GM23338 (cell line): ENCODE results near the gene CYP21A2. TPM values are rescaled to one million over a fixed set of nuclear protein-coding genes. Genes with fewer than 3 reads are reported as not detected.
A peak's percentile ranks its signal among the peaks of the same experiment; 100 is the strongest.

ENCODE experiments used
- ATAC-seq: fragments of 200-7000 bp; cut with Tn5 transposase; 3 replicates; pipeline ENCODE4 v1.9.1; 2020
- DNase-seq: peaks from one replicate; pipeline ENCODE4 v3.0.0-alpha.2; 2015; ENCODE audit warnings: low spot score
- H2AFZ ChIP-seq: fragments of 200-600 bp; sonication (generic); 2 replicates; pipeline ENCODE4 v1.8.0; 2016; ENCODE audit warnings: antibody characterized with exemption, mild to moderate bottlenecking, moderate library complexity
- H3F3A ChIP-seq: fragments of 200-600 bp; sonication (generic); replicated peaks from 2 replicates; pipeline ENCODE4 v1.8.0; 2017; ENCODE audit warnings: antibody characterized with exemption, mixed run types, low read depth
- H3K27ac ChIP-seq: fragments of 200-600 bp; sonication (generic); 2 replicates; pipeline ENCODE4 v1.6.1; 2016; ENCODE audit warnings: low read depth
- H3K27me3 ChIP-seq: fragments of 200-600 bp; sonication (generic); 2 replicates; pipeline ENCODE4 v1.8.0; 2016; ENCODE audit warnings: mild to moderate bottlenecking, mixed run types, moderate library complexity; ENCODE audit not compliant: insufficient read depth
- H3K36me3 ChIP-seq: fragments of 200-600 bp; sonication (generic); 2 replicates; pipeline ENCODE4 v1.8.0; 2016; ENCODE audit warnings: mild to moderate bottlenecking; ENCODE audit not compliant: insufficient read depth
- H3K4me1 ChIP-seq: fragments of 200-600 bp; sonication (generic); 2 replicates; pipeline ENCODE4 v1.8.0; 2016; ENCODE audit warnings: mild to moderate bottlenecking, moderate library complexity; ENCODE audit not compliant: insufficient read depth
- H3K4me2 ChIP-seq: fragments of 200-600 bp; sonication (generic); 2 replicates; pipeline ENCODE4 v1.7.1; 2017; ENCODE audit warnings: mixed run types
- H3K4me3 ChIP-seq: fragments of 200-600 bp; sonication (generic); 2 replicates; pipeline ENCODE4 v1.6.1; 2016; ENCODE audit warnings: mixed run types
- H3K79me2 ChIP-seq: fragments of 200-600 bp; sonication (generic); replicated peaks from 2 replicates; pipeline ENCODE4 v1.8.0; 2017; ENCODE audit warnings: mild to moderate bottlenecking; ENCODE audit not compliant: insufficient read depth
- H3K9me2 ChIP-seq: fragments of 200-600 bp; sonication (generic); 2 replicates; pipeline ENCODE4 v1.8.0; 2017; ENCODE audit not compliant: insufficient read depth
- H4K20me1 ChIP-seq: fragments of 200-600 bp; sonication (generic); replicated peaks from 2 replicates; pipeline ENCODE4 v1.8.0; 2017; ENCODE audit warnings: mild to moderate bottlenecking; ENCODE audit not compliant: insufficient read depth
- H3K27ac Mint-ChIP-seq: 2 replicates; pipeline ENCODE4 v1.8.0; 2020; ENCODE audit warnings: inconsistent platforms, mild to moderate bottlenecking, moderate library complexity, mixed read lengths
- H3K27me3 Mint-ChIP-seq: 3 replicates; pipeline ENCODE4 v1.8.0; 2022; ENCODE audit warnings: low read depth, mild to moderate bottlenecking, moderate library complexity, mixed read lengths, inconsistent platforms; ENCODE audit not compliant: insufficient read depth, poor library complexity
- H3K36me3 Mint-ChIP-seq: 3 replicates; pipeline ENCODE4 v1.8.0; 2021; ENCODE audit warnings: low read depth, mild to moderate bottlenecking, inconsistent platforms, moderate library complexity, mixed read lengths
- H3K4me1 Mint-ChIP-seq: 3 replicates; pipeline ENCODE4 v1.8.0; 2020; ENCODE audit warnings: mild to moderate bottlenecking, inconsistent platforms, mixed read lengths
- H3K4me3 Mint-ChIP-seq: 3 replicates; pipeline ENCODE4 v1.8.0; 2021; ENCODE audit warnings: moderate library complexity, mild to moderate bottlenecking, inconsistent platforms, mixed read lengths
- H3K9me3 Mint-ChIP-seq: 3 replicates; pipeline ENCODE4 v1.8.0; 2020; ENCODE audit warnings: moderate library complexity, mild to moderate bottlenecking, inconsistent platforms, mixed read lengths
- CTCF ChIP-seq, 2 experiments: fragments of 200-600 bp in 1 of 2; sonication (generic) in 1 of 2; conservative IDR thresholded peaks; 2 replicates each; pipeline versions ENCODE4 v1.5.1 to v1.6.1; 2016 to 2017; ENCODE audit warnings: antibody characterized with exemption in 2 of 2, low read depth in 2 of 2, mild to moderate bottlenecking in 2 of 2, moderate library complexity in 1 of 2
- EZH2phosphoT487 ChIP-seq: fragments of 200-600 bp; sonication (generic); IDR thresholded peaks from one replicate; pipeline ENCODE4 v1.8.1; 2018; ENCODE audit warnings: antibody characterized with exemption; ENCODE audit not compliant: unreplicated experiment
- JUNB ChIP-seq: IDR thresholded peaks from one replicate; pipeline ENCODE4 v1.6.1; 2016; ENCODE audit warnings: antibody characterized with exemption; ENCODE audit not compliant: unreplicated experiment
- NANOG ChIP-seq: IDR thresholded peaks from 2 replicates; pipeline ENCODE4 v1.6.1; 2016; ENCODE audit warnings: antibody characterized with exemption, borderline replicate concordance
- STAT1 ChIP-seq: IDR thresholded peaks from one replicate; pipeline ENCODE4 v1.6.1; 2016; ENCODE audit warnings: antibody characterized with exemption; ENCODE audit not compliant: unreplicated experiment
- ZNF114 ChIP-seq: fragments of 250-450 bp; sonication (Bioruptor Pico); IDR thresholded peaks from 2 replicates; pipeline ENCODE4 v1.5.0; 2020; ENCODE audit warnings: mild to moderate bottlenecking, moderate library complexity
- polyA plus RNA-seq: library from polyadenylated mRNA; unstranded; fragments of >200 nt; fragmentation: Nextera tagmentation; extraction: Ambion mirVana; gene quantifications from 2 replicates; pipeline ENCODE4 v1.2.1, GENCODE V29; 2016
- total RNA-seq: library from RNA; depleted of rRNA; stranded (reverse); fragments of >200 nt; shearing (Covaris generic); gene quantifications from 2 replicates; pipeline ENCODE4 v1.2.3, GENCODE V29; 2014

Gene CYP21A2
- total and polyA plus RNA-seq, 2 experiments from 2014 or later, result 0.10 TPM; not detected in 1

GRCh38 chr6:32046450-32047083 is 8.4 kb downstream of the CYP21A2 start:
- Histone ChIP-seq H2AFZ (no peak overlapping the region), H3K4me2 (no peak overlapping the region), H3K27ac (no peak overlapping the region), H3K27me3 (no peaks in the 10 kb centered on the region), H3K4me3 (no peak overlapping the region), H3K79me2 (no peaks in the 10 kb centered on the region), H3K36me3 (no peaks in the 10 kb centered on the region), H4K20me1 (no peaks in the 10 kb centered on the region), H3K9me2 (no peaks in the 10 kb centered on the region), H3K4me1 (no peaks in the 10 kb centered on the region; the same call in 1 of the 2 replicates), H3F3A (0 out of 2 replicates have a peak, but pooled peaks cover 3% of the 10 kb centered on the region)
- no peak for TF ChIP-seq STAT1
- peak; percentile 11 to 17; a peak in 1 of 4 replicates for TF ChIP-seq CTCF (conservative IDR thresholded peaks at IDR 0.05; ENCODE audit: low read depth in 2 of 2)
- DNase-seq (peak; percentile 50), ATAC-seq (peak; percentile 22)
- peaks cover 6% of the 10 kb centered on the region for H3K27me3 Mint-ChIP-seq
- no peaks in the 10 kb centered on the region for H3K36me3 Mint-ChIP-seq
- H3K9me3 Mint-ChIP-seq, result no peaks in the 10 kb centered on the region; the same call in 2 of the 3 replicates
- no peak overlapping the region for H3K4me3 Mint-ChIP-seq
- peaks cover 3% of the 10 kb centered on the region; the same call in 2 of the 3 replicates for H3K4me1 Mint-ChIP-seq
- H3K27ac Mint-ChIP-seq, result peak overlapping the region; percentile 56; the same call in 1 of the 2 replicates

GRCh38 chr6:32047084-32047478 is 8.9 kb downstream of the CYP21A2 start:
- Histone ChIP-seq H2AFZ (no peak overlapping the region), H3K79me2 (no peaks in the 10 kb centered on the region), H3F3A (0 out of 2 replicates have a peak, but pooled peaks cover 3% of the 10 kb centered on the region), H3K4me2 (no peak overlapping the region), H3K27me3 (no peaks in the 10 kb centered on the region), H4K20me1 (no peaks in the 10 kb centered on the region), H3K27ac (no peak overlapping the region), H3K36me3 (no peaks in the 10 kb centered on the region), H3K4me3 (no peak overlapping the region), H3K4me1 (no peaks in the 10 kb centered on the region; the same call in 1 of the 2 replicates), H3K9me2 (no peaks in the 10 kb centered on the region)
- Mint-ChIP-seq H3K27me3 (peaks cover 8% of the 10 kb centered on the region), H3K9me3 (no peaks in the 10 kb centered on the region; the same call in 2 of the 3 replicates), H3K27ac (peak overlapping the region; percentile 56; the same call in 1 of the 2 replicates), H3K4me1 (peaks cover 3% of the 10 kb centered on the region; the same call in 2 of the 3 replicates), H3K4me3 (no peak overlapping the region), H3K36me3 (no peaks in the 10 kb centered on the region)
- TF ChIP-seq EZH2phosphoT487, result no peak
- ATAC-seq (no peak), DNase-seq (no peak)

GRCh38 chr6:32047539-32047854 is 9.3 kb downstream of the CYP21A2 start:
- Histone ChIP-seq H3K9me2 (no peaks in the 10 kb centered on the region), H3K36me3 (no peaks in the 10 kb centered on the region), H3F3A (0 out of 2 replicates have a peak, but pooled peaks cover 3% of the 10 kb centered on the region), H4K20me1 (no peaks in the 10 kb centered on the region), H3K79me2 (no peaks in the 10 kb centered on the region), H3K4me2 (no peak overlapping the region), H2AFZ (no peak overlapping the region), H3K4me1 (no peaks in the 10 kb centered on the region; the same call in 1 of the 2 replicates), H3K4me3 (no peak overlapping the region), H3K27ac (no peak overlapping the region), H3K27me3 (no peaks in the 10 kb centered on the region)
- ATAC-seq (no peak), DNase-seq (no peak)
- no peak for TF ChIP-seq ZNF114
- no peak for TF ChIP-seq NANOG
- TF ChIP-seq STAT1, result no peak
- TF ChIP-seq JUNB, result no peak
- no peak for TF ChIP-seq CTCF (conservative IDR thresholded peaks at IDR 0.05; ENCODE audit: low read depth in 2 of 2)
- no peak overlapping the region for H3K4me3 Mint-ChIP-seq
- peaks cover 9% of the 10 kb centered on the region for H3K27me3 Mint-ChIP-seq
- peaks cover 3% of the 10 kb centered on the region; the same call in 2 of the 3 replicates for H3K4me1 Mint-ChIP-seq
- H3K27ac Mint-ChIP-seq, result no peak overlapping the region
- no peaks in the 10 kb centered on the region for H3K36me3 Mint-ChIP-seq
- no peaks in the 10 kb centered on the region; the same call in 2 of the 3 replicates for H3K9me3 Mint-ChIP-seq
